ENCODE measurements around the gene HMX1.

Gene HMX1

GRCh38 chr4:8817096-8817812 is 54.4 kb downstream of the HMX1 start:
- DNase-seq = no peak
